Mammary microvascular endothelial cell (primary cell): ENCODE data around the gene TUBB8. TPM values are rescaled to one million over a fixed set of nuclear protein-coding genes. Genes with fewer than 3 reads are reported as not detected.

Experiments
- total RNA-seq: library from RNA; depleted of rRNA; stranded (reverse); fragments of >200 nt; gene quantifications from 2 replicates; pipeline ENCODE4 v1.2.3, GENCODE V29; 2015

Gene TUBB8
- 0.13 TPM in 1 of 2 replicates, not detected in the other for total RNA-seq

GRCh38 chr10:48996-49395, at the start of gene TUBB8:
TUBB8 (minus strand) TSS chr10:49296; CDS start chr10:49238, 58 bp downstream.

Other genes with a start within 250 kb of the TUBB8 start
- gene ZMYND11, start 86.2 kb upstream of the TUBB8 start, total RNA-seq: 31.9 and 37.8 TPM in 2 replicates